Thyroid gland (tissue), 4 donors: ENCODE data around the gene PAPOLG.

Source experiments
- POLR2A ChIP-seq, 2 donors: fragments of 450-650 bp; IDR thresholded peaks; one replicate each; pipeline ENCODE4 v1.6.1; 2017; ENCODE audit warnings: antibody characterized with exemption in 2 of 2, mild to moderate bottlenecking in 2 of 2, moderate library complexity in 1 of 2
- TF ChIP-seq, protein P1 (sequence below), 6 experiments: fragments of 200-600 bp in 3 of 6; fragments of 450-650 bp in 3 of 6; sonication (generic) in 3 of 6; IDR thresholded peaks; one replicate each; pipeline ENCODE4 v1.5.1; 2016 to 2019; ENCODE audit warnings: antibody characterized with exemption in 6 of 6, mild to moderate bottlenecking in 2 of 6, inconsistent platforms in 1 of 6, moderate library complexity in 1 of 6

DNA sequence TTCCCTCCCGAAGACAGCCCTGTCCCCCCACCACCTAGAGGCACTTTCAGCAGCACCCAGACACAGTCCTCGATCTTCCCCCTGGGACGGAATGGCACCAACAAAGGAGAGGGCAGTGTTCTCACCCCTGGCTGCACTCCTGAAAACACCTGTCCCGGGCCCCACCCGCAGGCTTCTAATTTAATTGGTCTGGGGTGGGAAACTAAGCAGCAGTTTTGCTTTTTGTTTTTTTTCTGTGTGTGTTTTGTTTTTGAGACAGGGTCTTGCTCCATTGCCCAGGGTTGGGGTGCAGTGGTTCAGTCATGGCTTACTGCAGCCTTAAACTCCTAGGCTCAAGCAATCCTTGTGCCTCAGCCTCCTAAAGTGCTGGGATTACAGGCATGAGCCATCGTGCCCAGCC, 86.9 kb downstream of the PAPOLG start:
- TF ChIP-seq, protein P1, sequence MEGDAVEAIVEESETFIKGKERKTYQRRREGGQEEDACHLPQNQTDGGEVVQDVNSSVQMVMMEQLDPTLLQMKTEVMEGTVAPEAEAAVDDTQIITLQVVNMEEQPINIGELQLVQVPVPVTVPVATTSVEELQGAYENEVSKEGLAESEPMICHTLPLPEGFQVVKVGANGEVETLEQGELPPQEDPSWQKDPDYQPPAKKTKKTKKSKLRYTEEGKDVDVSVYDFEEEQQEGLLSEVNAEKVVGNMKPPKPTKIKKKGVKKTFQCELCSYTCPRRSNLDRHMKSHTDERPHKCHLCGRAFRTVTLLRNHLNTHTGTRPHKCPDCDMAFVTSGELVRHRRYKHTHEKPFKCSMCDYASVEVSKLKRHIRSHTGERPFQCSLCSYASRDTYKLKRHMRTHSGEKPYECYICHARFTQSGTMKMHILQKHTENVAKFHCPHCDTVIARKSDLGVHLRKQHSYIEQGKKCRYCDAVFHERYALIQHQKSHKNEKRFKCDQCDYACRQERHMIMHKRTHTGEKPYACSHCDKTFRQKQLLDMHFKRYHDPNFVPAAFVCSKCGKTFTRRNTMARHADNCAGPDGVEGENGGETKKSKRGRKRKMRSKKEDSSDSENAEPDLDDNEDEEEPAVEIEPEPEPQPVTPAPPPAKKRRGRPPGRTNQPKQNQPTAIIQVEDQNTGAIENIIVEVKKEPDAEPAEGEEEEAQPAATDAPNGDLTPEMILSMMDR (IDR thresholded peaks at IDR 0.05) = no peak
- TF ChIP-seq POLR2A (IDR thresholded peaks at IDR 0.05) = no peak
